Activated T-cell treated with anti-CD3 and anti-CD28 coated beads, Interleukin-2, amount 50 U/mL, for 72 hours (primary cell): ENCODE data around the gene NCAPD2. TPM values are rescaled to one million over a fixed set of nuclear protein-coding genes. Genes with fewer than 3 reads are reported as not detected.

Source experiments
- ATAC-seq, 2 donors: fragments of 150-1000 bp; cut with Tn5 transposase; replicated peaks in 1 of 2; 2 replicates each; pipeline ENCODE4 v1.10.0; 2021; ENCODE audit warnings: moderate library complexity in 2 of 2, mild to moderate bottlenecking in 1 of 2
- DNase-seq, 2 donors: peaks; one replicate each; pipeline ENCODE4 v3.0.0; 2021 to 2022; ENCODE audit warnings: mixed read lengths in 1 of 2
- H3K27ac Mint-ChIP-seq: one replicate; pipeline ENCODE4 v1.8.0; 2022; ENCODE audit warnings: mild to moderate bottlenecking, moderate library complexity, mixed read lengths
- H3K27me3 Mint-ChIP-seq: one replicate; pipeline ENCODE4 v1.8.0; 2022; ENCODE audit warnings: low read depth, mixed read lengths
- H3K36me3 Mint-ChIP-seq, 2 donors: one replicate each; pipeline ENCODE4 v1.8.0; 2022; ENCODE audit warnings: mixed read lengths in 2 of 2, mild to moderate bottlenecking in 1 of 2; ENCODE audit not compliant: insufficient read depth in 2 of 2
- H3K4me1 Mint-ChIP-seq: one replicate; pipeline ENCODE4 v1.8.0; 2022; ENCODE audit warnings: low read depth, mixed read lengths
- H3K4me3 Mint-ChIP-seq, 2 donors: one replicate each; pipeline ENCODE4 v1.8.0; 2022; ENCODE audit warnings: mild to moderate bottlenecking in 2 of 2, mixed read lengths in 2 of 2, moderate library complexity in 2 of 2
- H3K9me3 Mint-ChIP-seq, 2 donors: one replicate each; pipeline ENCODE4 v1.8.0; 2022; ENCODE audit warnings: mixed read lengths in 2 of 2
- total RNA-seq, 2 donors: library from RNA; stranded (reverse); gene quantifications; one replicate each; pipeline ENCODE4 v1.2.3, GENCODE V29; 2022

NCAPD2 gene
- total RNA-seq, 2 donors from 2014 or later = 156 to 168 TPM

- peaks cover 19 to 47% of the 10 kb centered on the region in 2 donors for H3K36me3 Mint-ChIP-seq
- H3K4me3 Mint-ChIP-seq = no peak overlapping the region
- H3K9me3 Mint-ChIP-seq = no peaks in the 10 kb centered on the region
- ATAC-seq (no peak), DNase-seq (no peak)
- H3K27ac Mint-ChIP-seq = no peak overlapping the region
- no peaks in the 10 kb centered on the region for H3K27me3 Mint-ChIP-seq
- H3K4me1 Mint-ChIP-seq = peaks cover 29% of the 10 kb centered on the region
Observed at GRCh38 chr12:6528539-6529235, 34.8 kb downstream of the NCAPD2 start.

- Mint-ChIP-seq H3K4me1 (peaks cover 34% of the 10 kb centered on the region), H3K4me3 (no peak overlapping the region), H3K9me3 (no peaks in the 10 kb centered on the region), H3K36me3 (peaks cover 17 to 44% of the 10 kb centered on the region in 2 donors), H3K27ac (no peak overlapping the region), H3K27me3 (no peaks in the 10 kb centered on the region)
- DNase-seq (no peak), ATAC-seq (no peak)
Observed at GRCh38 chr12:6529291-6529737, 35.4 kb downstream of the NCAPD2 start.

- Mint-ChIP-seq H3K27ac (peak overlapping the region; percentile 45), H3K4me3 (no peak overlapping the region)
Observed at GRCh38 chr12:6530576-6531260, 36.8 kb downstream of the NCAPD2 start.

GRCh38 chr12:6532051-6532926, 38.4 kb downstream of the NCAPD2 start:
- ATAC-seq (peak; percentile 64 to 68), DNase-seq (peak; percentile 86 to 93)
- Mint-ChIP-seq H3K9me3 (no peaks in the 10 kb centered on the region), H3K27me3 (no peaks in the 10 kb centered on the region), H3K4me1 (peaks cover 55% of the 10 kb centered on the region), H3K4me3 (peak overlapping the region; percentile 96 to 97), H3K36me3 (peaks cover 27 to 38% of the 10 kb centered on the region in 2 donors), H3K27ac (peak overlapping the region; percentile 86)

More at GRCh38 chr12:6530576-6531260, 36.8 kb downstream of the NCAPD2 start:
- Mint-ChIP-seq H3K4me1 (peaks cover 39% of the 10 kb centered on the region), H3K9me3 (no peaks in the 10 kb centered on the region), H3K27me3 (no peaks in the 10 kb centered on the region), H3K36me3 (peaks cover 22 to 39% of the 10 kb centered on the region in 2 donors)
- no peak for DNase-seq
- no peak for ATAC-seq

- H3K4me1 Mint-ChIP-seq = peaks cover 63% of the 10 kb centered on the region
- H3K36me3 Mint-ChIP-seq = peaks cover 29 to 40% of the 10 kb centered on the region in 2 donors
- H3K9me3 Mint-ChIP-seq = no peaks in the 10 kb centered on the region
- peak overlapping the region; percentile 86 for H3K27ac Mint-ChIP-seq
- no peaks in the 10 kb centered on the region for H3K27me3 Mint-ChIP-seq
- DNase-seq (peak; percentile 45), ATAC-seq (no peak)
- peak overlapping the region; percentile 96 to 97 for H3K4me3 Mint-ChIP-seq
Observed at GRCh38 chr12:6532927-6533652, 39.2 kb downstream of the NCAPD2 start.

- peak overlapping the region; percentile 96 to 97 for H3K4me3 Mint-ChIP-seq
- peaks cover 67% of the 10 kb centered on the region for H3K4me1 Mint-ChIP-seq
- H3K9me3 Mint-ChIP-seq = no peaks in the 10 kb centered on the region
- no peak for ATAC-seq
- peaks cover 27 to 39% of the 10 kb centered on the region in 2 donors for H3K36me3 Mint-ChIP-seq
- DNase-seq = no peak
- H3K27me3 Mint-ChIP-seq = no peaks in the 10 kb centered on the region
- H3K27ac Mint-ChIP-seq = peak overlapping the region; percentile 86
Observed at GRCh38 chr12:6533653-6533922, 39.7 kb downstream of the NCAPD2 start.

- ATAC-seq = peak; percentile 59 to 64
- Mint-ChIP-seq H3K4me1 (peaks cover 72% of the 10 kb centered on the region), H3K27ac (peak within 1 kb of the TSS; percentile 97)
Observed at GRCh38 chr12:6533923-6534694, 40.2 kb downstream of the NCAPD2 start, which contains the start of gene GAPDH. Gene GAPDH, plus strand, starts transcription at chr12:6534517. Its CDS starts 316 bp downstream, at chr12:6534833.

GRCh38 chr12:6534695-6534944, 40.7 kb downstream of the NCAPD2 start:
- no peaks in the 10 kb centered on the region for H3K9me3 Mint-ChIP-seq
- H3K4me3 Mint-ChIP-seq = peak overlapping the region; percentile 96 to 97
- peak overlapping the region; percentile 97 for H3K27ac Mint-ChIP-seq
- peaks cover 25 to 37% of the 10 kb centered on the region in 2 donors for H3K36me3 Mint-ChIP-seq
- ATAC-seq = no peak
- peaks cover 77% of the 10 kb centered on the region for H3K4me1 Mint-ChIP-seq
- DNase-seq = no peak
- no peaks in the 10 kb centered on the region for H3K27me3 Mint-ChIP-seq

More at GRCh38 chr12:6533923-6534694, 40.2 kb downstream of the NCAPD2 start, which contains the start of gene GAPDH:
- no peaks in the 10 kb centered on the region for H3K27me3 Mint-ChIP-seq
- H3K36me3 Mint-ChIP-seq = peaks cover 25 to 39% of the 10 kb centered on the region in 2 donors
- H3K9me3 Mint-ChIP-seq = no peaks in the 10 kb centered on the region
- DNase-seq = peak; percentile 91 to 94
- peak within 1 kb of the TSS; percentile 96 to 97 for H3K4me3 Mint-ChIP-seq

GRCh38 chr12:6534945-6535696, 41.2 kb downstream of the NCAPD2 start:
- Mint-ChIP-seq H3K9me3 (no peaks in the 10 kb centered on the region), H3K4me3 (peak overlapping the region; percentile 96 to 97), H3K27me3 (no peaks in the 10 kb centered on the region), H3K36me3 (peaks cover 24 to 35% of the 10 kb centered on the region in 2 donors), H3K27ac (peak overlapping the region; percentile 97), H3K4me1 (peaks cover 82% of the 10 kb centered on the region)
- ATAC-seq (peak; percentile 29 to 38), DNase-seq (peak; percentile 87 to 88)

GRCh38 chr12:6535697-6535946, 41.7 kb downstream of the NCAPD2 start:
- Mint-ChIP-seq H3K27me3 (no peaks in the 10 kb centered on the region), H3K4me3 (peak overlapping the region; percentile 96 to 97), H3K36me3 (peaks cover 21 to 31% of the 10 kb centered on the region in 2 donors), H3K4me1 (peaks cover 87% of the 10 kb centered on the region), H3K27ac (peak overlapping the region; percentile 97), H3K9me3 (no peaks in the 10 kb centered on the region)
- DNase-seq (no peak), ATAC-seq (no peak)

GRCh38 chr12:6535960-6536847, 42.3 kb downstream of the NCAPD2 start:
- peaks cover 86% of the 10 kb centered on the region for H3K4me1 Mint-ChIP-seq
- peak overlapping the region; percentile 96 to 97 for H3K4me3 Mint-ChIP-seq
- H3K27me3 Mint-ChIP-seq = no peaks in the 10 kb centered on the region
- H3K9me3 Mint-ChIP-seq = no peaks in the 10 kb centered on the region
- H3K27ac Mint-ChIP-seq = peak overlapping the region; percentile 97
- peaks cover 21 to 27% of the 10 kb centered on the region in 2 donors for H3K36me3 Mint-ChIP-seq
- ATAC-seq (no peak), DNase-seq (no peak)
